Measurements from ENCODE around the gene POLR3A.

Gene POLR3A

GRCh38 chr10:78035437-78035836, 6.1 kb upstream of the POLR3A start:
- Histone ChIP-seq H3K27me3 (ENCODE audit: insufficient read depth, low read depth, severe bottlenecking) (no peaks in the 10 kb centered on the region), H3K4me3 (ENCODE audit: low read depth, low read length) (no peak overlapping the region), H3K9me3 (ENCODE audit: severe bottlenecking) (no peaks in the 10 kb centered on the region), H3K27ac (no peak overlapping the region), H3K36me3 (peaks cover 63% of the 10 kb centered on the region)
- no peak for DNase-seq
- TF ChIP-seq CTCF (IDR thresholded peaks at IDR 0.05; ENCODE audit: low read depth, low read length) = no peak

GRCh38 chr10:78035025-78035424, 5.7 kb upstream of the POLR3A start:
- no peak overlapping the region; the same call in 1 of the 2 replicates for H3K27ac ChIP-seq
- no peak for DNase-seq
- no peak for TF ChIP-seq CTCF (IDR thresholded peaks at IDR 0.05; ENCODE audit: low read depth, low read length)
- no peak overlapping the region for H3K4me3 ChIP-seq (ENCODE audit: low read depth, low read length)
- no peaks in the 10 kb centered on the region for H3K9me3 ChIP-seq (ENCODE audit: severe bottlenecking)
- H3K27me3 ChIP-seq (ENCODE audit: insufficient read depth, low read depth, severe bottlenecking) = no peaks in the 10 kb centered on the region
- H3K36me3 ChIP-seq = peaks cover 59% of the 10 kb centered on the region

GRCh38 chr10:78033637-78034470, 4.5 kb upstream of the POLR3A start, which contains the start of gene RPS24:
Gene RPS24, plus strand, starts transcription at chr10:78033863. Its CDS starts 39 bp downstream, at chr10:78033902.
- peak; percentile 95 for DNase-seq
- H3K36me3 ChIP-seq = peaks cover 50% of the 10 kb centered on the region
- H3K9me3 ChIP-seq (ENCODE audit: severe bottlenecking) = no peaks in the 10 kb centered on the region
- no peaks in the 10 kb centered on the region for H3K27me3 ChIP-seq (ENCODE audit: insufficient read depth, low read depth, severe bottlenecking)
- TF ChIP-seq CTCF (IDR thresholded peaks at IDR 0.05; ENCODE audit: low read depth, low read length) = no peak
- H3K27ac ChIP-seq = peak within 1 kb of the TSS; percentile 81
- peak within 1 kb of the TSS; percentile 89 for H3K4me3 ChIP-seq (ENCODE audit: low read depth, low read length)

GRCh38 chr10:78033387-78033636, 4.0 kb upstream of the POLR3A start:
- Histone ChIP-seq H3K27ac (peak overlapping the region; percentile 50), H3K27me3 (ENCODE audit: insufficient read depth, low read depth, severe bottlenecking) (no peaks in the 10 kb centered on the region), H3K36me3 (peaks cover 45% of the 10 kb centered on the region), H3K4me3 (ENCODE audit: low read depth, low read length) (peak overlapping the region; percentile 89), H3K9me3 (ENCODE audit: severe bottlenecking) (no peaks in the 10 kb centered on the region)
- TF ChIP-seq CTCF (IDR thresholded peaks at IDR 0.05; ENCODE audit: low read depth, low read length) = no peak
- DNase-seq = no peak

GRCh38 chr10:78028438-78029268, 662 bp downstream of the POLR3A start:
- TF ChIP-seq CTCF (IDR thresholded peaks at IDR 0.05; ENCODE audit: low read depth, low read length) = no peak
- peaks cover 42% of the 10 kb centered on the region for H3K36me3 ChIP-seq
- peak overlapping the region; percentile 100 for H3K4me3 ChIP-seq (ENCODE audit: low read depth, low read length)
- no peaks in the 10 kb centered on the region for H3K9me3 ChIP-seq (ENCODE audit: severe bottlenecking)
- H3K27ac ChIP-seq = peak overlapping the region; percentile 74
- H3K27me3 ChIP-seq (ENCODE audit: insufficient read depth, low read depth, severe bottlenecking) = no peaks in the 10 kb centered on the region
- peak; percentile 13 for DNase-seq

All from WERI-Rb-1 (cell line).